GM21717 (cell line): ENCODE measurements around the gene BSG.

Source experiments
- ATAC-seq: cut with Tn5 transposase; IDR thresholded peaks from one replicate; pipeline ENCODE4 v1.9.1; 2021; ENCODE audit warnings: mild to moderate bottlenecking, moderate library complexity; ENCODE audit not compliant: unreplicated experiment

Gene BSG

DNA sequence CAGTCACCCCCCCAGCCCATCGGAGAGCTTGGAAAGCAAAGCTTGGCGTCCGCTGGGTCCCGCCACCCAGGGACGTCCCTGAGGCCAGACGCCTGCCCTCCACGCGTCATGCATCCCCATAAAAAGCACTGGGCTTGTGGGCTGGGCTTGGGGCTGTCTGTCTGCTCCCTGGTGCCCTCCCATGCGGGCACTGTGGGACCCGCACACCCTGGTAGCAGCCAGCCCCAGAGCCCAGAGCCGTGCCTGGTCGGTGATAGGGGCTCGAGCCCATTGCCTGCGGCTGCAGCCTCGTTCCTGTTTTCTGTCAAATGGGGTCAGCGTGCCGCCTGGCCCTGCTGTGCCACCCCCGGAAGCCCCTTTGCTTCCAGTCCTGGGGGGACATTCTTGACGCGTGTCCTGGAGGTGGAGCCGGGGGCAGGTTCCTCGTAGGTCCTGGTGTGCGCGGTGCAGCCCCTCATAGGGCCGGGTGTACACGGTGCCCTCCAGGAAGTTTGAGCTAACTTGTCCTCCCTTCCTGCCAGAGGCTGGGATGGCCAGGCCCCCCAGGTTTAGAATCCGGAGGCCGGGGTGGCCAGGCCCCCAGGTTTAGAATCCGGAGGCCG lies 32.9 kb upstream of the BSG start:
- no peak for ATAC-seq

- ATAC-seq: no peak
Observed at GRCh38 chr19:540867-541637, 31.3 kb upstream of the BSG start.

DNA sequence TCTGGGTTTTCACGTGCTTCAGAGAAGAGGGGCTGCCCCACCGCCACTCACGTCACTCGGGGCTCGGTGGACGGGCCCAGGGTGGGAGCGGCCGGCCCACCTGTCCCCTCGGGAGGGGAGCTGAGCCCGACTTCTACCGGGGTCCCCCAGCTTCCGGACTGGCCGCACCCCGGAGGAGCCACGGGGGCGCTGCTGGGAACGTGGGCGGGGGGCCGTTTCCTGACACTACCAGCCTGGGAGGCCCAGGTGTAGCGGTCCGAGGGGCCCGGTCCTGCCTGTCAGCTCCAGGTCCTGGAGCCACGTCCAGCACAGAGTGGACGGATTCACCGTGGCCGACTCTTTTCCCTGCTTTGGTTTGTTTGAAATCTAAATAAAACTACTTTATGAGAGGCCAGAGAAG lies 30.7 kb upstream of the BSG start:
- ATAC-seq: no peak

DNA sequence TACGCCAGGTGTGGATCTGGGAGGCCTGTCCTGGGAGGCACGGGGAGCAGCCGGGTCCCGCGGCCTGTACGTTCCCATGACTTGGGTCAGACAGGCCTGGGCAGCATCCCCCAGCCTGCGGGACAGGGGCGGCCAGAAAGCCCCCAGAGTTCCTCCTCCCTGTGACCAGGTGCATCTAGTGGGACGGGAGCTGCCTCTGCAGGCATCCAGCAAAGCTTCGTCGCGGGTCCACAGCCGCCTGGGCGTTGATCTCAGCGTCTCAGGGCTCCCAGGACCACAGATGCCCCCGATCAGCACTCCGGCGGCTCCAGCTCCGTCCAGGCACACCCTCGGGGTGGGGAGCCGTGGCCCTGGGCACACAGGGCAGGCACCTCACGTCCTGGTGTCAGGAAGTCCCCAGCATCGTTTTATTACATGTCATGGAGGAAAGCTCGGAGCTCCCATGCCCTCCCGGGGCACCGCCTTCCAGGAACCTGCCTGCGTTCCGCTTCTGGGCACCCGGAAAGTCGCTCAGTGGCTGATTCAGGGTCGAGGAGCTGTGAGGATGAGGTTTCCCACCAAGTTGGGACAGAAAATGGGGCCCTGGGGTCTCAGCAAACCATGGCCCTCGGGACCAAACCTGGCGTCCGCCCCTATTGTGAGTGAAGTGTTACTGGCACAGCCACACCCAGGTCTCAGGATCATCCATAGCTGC lies 30.1 kb upstream of the BSG start:
- ATAC-seq: no peak

- no peak for ATAC-seq
Observed at GRCh38 chr19:543910-544608, 28.3 kb upstream of the BSG start, which contains the start of gene GZMM. Gene GZMM (plus strand): TSS chr19:544053. CDS start chr19:544072, 19 bp downstream.

DNA sequence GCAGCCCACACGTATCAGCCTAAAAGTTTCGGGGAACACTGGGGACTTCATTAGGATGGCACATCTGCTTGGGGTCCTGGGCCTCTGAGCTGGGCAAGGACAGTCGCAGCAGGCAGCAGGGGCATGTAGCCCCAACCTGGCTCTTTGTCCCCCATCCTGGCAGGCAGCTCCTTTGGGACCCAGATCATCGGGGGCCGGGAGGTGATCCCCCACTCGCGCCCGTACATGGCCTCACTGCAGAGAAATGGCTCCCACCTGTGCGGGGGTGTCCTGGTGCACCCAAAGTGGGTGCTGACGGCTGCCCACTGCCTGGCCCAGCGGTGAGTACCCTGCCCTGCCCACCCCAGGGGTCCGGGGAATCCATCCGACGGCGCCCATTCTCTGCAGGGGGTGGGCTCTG lies 25.3 kb upstream of the BSG start:
- no peak for ATAC-seq

GRCh38 chr19:547836-548720 lies 24.3 kb upstream of the BSG start:
- no peak for ATAC-seq

- ATAC-seq: no peak
Observed at GRCh38 chr19:548886-549830, 23.2 kb upstream of the BSG start.

DNA sequence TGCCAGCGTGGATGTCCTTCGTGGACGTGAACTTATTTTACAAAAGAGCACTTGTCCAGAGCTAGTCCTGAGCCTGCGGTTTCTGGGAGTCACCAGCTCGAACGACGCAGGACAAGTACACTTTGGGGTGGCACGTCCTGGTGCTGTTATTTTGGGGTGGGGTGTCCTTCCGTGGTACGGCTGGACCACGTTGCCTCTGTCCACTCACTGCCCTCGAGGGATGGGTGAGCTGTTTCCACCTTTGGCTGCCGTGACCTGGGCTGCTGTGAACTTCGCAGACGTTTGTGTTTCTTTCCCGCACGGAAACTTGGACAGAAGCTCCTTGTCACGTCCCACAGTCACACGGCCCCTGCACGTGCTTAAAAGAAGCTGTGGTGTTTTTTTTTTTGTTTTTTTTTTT lies 17.6 kb upstream of the BSG start:
- no peak for ATAC-seq

GRCh38 chr19:555474-555808 lies 17.0 kb upstream of the BSG start:
- ATAC-seq: no peak

- ATAC-seq: no peak
Observed at GRCh38 chr19:556611-557382, 15.6 kb upstream of the BSG start.

DNA sequence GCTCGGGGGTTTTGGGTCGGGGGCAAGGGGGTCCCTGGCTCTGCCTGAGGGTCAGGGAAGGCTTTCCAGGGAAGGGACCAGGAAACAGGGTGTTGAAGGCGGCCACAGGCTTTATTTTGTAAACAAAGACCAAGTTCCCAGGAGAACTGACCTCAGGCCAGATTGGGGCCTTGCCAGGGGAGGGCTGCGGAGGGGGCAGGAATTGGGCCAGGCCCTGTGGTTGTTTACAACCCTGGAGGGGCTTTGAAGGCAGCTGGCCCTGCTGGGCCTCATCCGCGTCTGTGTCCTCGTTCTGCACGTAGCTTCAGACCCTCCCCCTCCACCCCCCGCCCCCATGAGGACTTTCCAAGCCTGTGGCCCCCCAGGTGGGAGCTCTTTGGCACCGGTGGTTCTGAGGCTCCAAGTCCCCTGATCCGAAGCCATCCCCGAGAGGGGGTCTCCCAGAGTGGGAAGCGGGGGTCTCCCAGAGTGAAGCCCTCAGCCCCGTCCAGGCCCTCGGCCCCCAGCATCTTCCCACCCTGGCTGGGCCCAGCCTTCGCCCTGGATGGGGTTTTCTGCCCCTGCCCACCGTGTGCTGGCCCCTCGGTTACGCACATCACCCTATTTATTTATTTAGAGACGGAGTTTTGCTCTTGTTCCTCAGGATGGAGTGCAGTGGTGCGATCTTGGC lies 13.5 kb upstream of the BSG start:
- ATAC-seq: no peak

GRCh38 chr19:560121-560520 lies 12.3 kb upstream of the BSG start:
- ATAC-seq: no peak

GRCh38 chr19:566403-566802 lies 6.0 kb upstream of the BSG start:
- ATAC-seq: no peak

- no peak for ATAC-seq
Observed at GRCh38 chr19:566844-567243, 5.6 kb upstream of the BSG start.

DNA sequence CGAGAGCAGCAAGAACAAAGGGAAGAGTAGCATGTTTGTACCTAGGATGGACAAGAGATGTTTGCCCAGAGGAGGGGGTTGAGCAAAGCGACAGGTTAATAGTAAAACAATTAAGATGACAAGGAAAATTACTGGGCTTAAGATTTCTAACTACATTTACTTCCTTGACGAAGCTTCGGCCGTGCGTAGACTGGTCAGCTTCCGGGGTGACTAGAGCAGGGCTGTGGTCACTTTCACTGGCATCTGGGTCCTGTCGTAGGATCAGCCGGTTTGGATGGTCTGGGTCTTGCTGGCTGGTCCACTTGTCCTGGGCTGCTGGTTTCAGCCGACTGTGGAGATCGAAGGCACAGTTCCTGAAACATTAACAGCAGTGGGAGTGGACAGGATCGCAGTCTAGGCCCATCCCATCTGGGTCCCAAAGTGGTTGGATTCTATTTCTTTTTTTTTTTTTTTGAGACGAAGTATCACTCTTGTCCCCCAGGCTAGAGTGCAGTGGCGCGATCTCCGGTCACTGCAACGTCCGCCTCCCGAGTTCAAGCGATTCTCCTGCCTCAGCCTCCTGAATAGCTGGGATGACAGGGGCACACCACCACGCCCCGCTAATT lies 5.0 kb upstream of the BSG start:
- no peak for ATAC-seq

- no peak for ATAC-seq
Observed at GRCh38 chr19:570251-570686, 2.1 kb upstream of the BSG start.
